Immature natural killer cell (primary cell): ENCODE results near the gene GJB6. TPM values are rescaled to one million over a fixed set of nuclear protein-coding genes. Genes with fewer than 3 reads are reported as not detected.
"Not testable (repeated sequence)": the region's sequence is repeated elsewhere in the genome, so short reads cannot be mapped to it uniquely, and the experiment has no call there.

Experiments
- DNase-seq, 3 donors: peaks; one replicate each; pipeline ENCODE4 v3.0.0; 2022; ENCODE audit warnings: mixed read lengths in 1 of 3
- H3K27ac Mint-ChIP-seq, 6 donors: one replicate each; pipeline ENCODE4 v1.8.0; 2020; ENCODE audit warnings: mixed read lengths in 6 of 6, mild to moderate bottlenecking in 5 of 6, inconsistent platforms in 4 of 6, moderate library complexity in 3 of 6
- H3K27me3 Mint-ChIP-seq, 3 donors: one replicate each; pipeline ENCODE4 v1.8.0; 2020 to 2021; ENCODE audit warnings: low read depth in 3 of 3, mild to moderate bottlenecking in 3 of 3, mixed read lengths in 3 of 3, moderate library complexity in 3 of 3, inconsistent platforms in 1 of 3
- H3K36me3 Mint-ChIP-seq, 3 donors: one replicate each; pipeline ENCODE4 v1.8.0; 2020; ENCODE audit warnings: mixed read lengths in 3 of 3, inconsistent platforms in 2 of 3, mild to moderate bottlenecking in 2 of 3
- H3K4me1 Mint-ChIP-seq, 2 donors: one replicate each; pipeline ENCODE4 v1.8.0; 2020; ENCODE audit warnings: inconsistent platforms in 2 of 2, mild to moderate bottlenecking in 2 of 2, mixed read lengths in 2 of 2, moderate library complexity in 1 of 2
- H3K4me3 Mint-ChIP-seq, 5 donors: one replicate each; pipeline ENCODE4 v1.8.0; 2020; ENCODE audit warnings: mild to moderate bottlenecking in 5 of 5, mixed read lengths in 5 of 5, inconsistent platforms in 3 of 5, moderate library complexity in 3 of 5
- H3K9me3 Mint-ChIP-seq, 6 donors: one replicate each; pipeline ENCODE4 v1.8.0; 2020; ENCODE audit warnings: mild to moderate bottlenecking in 6 of 6, mixed read lengths in 6 of 6, inconsistent platforms in 4 of 6, moderate library complexity in 3 of 6
- polyA plus RNA-seq, 3 donors: library from polyadenylated mRNA; unstranded; fragments of 300-500 nt; fragmentation: Illumina TruSeq; gene quantifications; one replicate each; pipeline ENCODE4 v1.2.3, GENCODE V29; 2021

The GJB6 gene
- not detected for polyA plus RNA-seq

GRCh38 chr13:20231839-20232555 is at the start of gene GJB6:
Gene GJB6, minus strand, starts transcription at chr13:20232319. Its CDS starts 8,839 bp downstream, at chr13:20223480.
- Mint-ChIP-seq H3K36me3 (no peaks in the 10 kb centered on the region), H3K9me3 (no peaks in the 10 kb centered on the region), H3K4me1 (peaks cover 8 to 12% of the 10 kb centered on the region in 2 donors), H3K4me3 (peak within 1 kb of the TSS; percentile 46 to 74 (median 60)), H3K27ac (no peak within 1 kb of the TSS), H3K27me3 (peaks cover 12 to 25% (median 16%) of the 10 kb centered on the region in 3 donors)
- DNase-seq = no peak

- H3K27ac Mint-ChIP-seq, H3K36me3 Mint-ChIP-seq, DNase-seq, H3K9me3 Mint-ChIP-seq, H3K4me3 Mint-ChIP-seq, H3K4me1 Mint-ChIP-seq, H3K27me3 Mint-ChIP-seq: not testable (repeated sequence)
Observed at GRCh38 chr13:20276901-20277300, 44.8 kb upstream of the GJB6 start.

GRCh38 chr13:20274466-20274865 is 42.3 kb upstream of the GJB6 start:
- Mint-ChIP-seq H3K4me3 (no peak overlapping the region), H3K27me3 (peaks cover 0 to 4% (median 0%) of the 10 kb centered on the region in 3 donors), H3K9me3 (no peaks in the 10 kb centered on the region), H3K4me1 (no peaks in the 10 kb centered on the region), H3K36me3 (no peaks in the 10 kb centered on the region), H3K27ac (no peak overlapping the region)
- DNase-seq = no peak

- H3K4me3 Mint-ChIP-seq = no peak overlapping the region
- H3K9me3 Mint-ChIP-seq = no peaks in the 10 kb centered on the region
- H3K27ac Mint-ChIP-seq = no peak overlapping the region
Observed at GRCh38 chr13:20272588-20273171, 40.6 kb upstream of the GJB6 start.

GRCh38 chr13:20272104-20272503 is 40.0 kb upstream of the GJB6 start:
- peaks cover 0 to 4% (median 0%) of the 10 kb centered on the region in 3 donors for H3K27me3 Mint-ChIP-seq
- H3K36me3 Mint-ChIP-seq = no peaks in the 10 kb centered on the region
- H3K4me1 Mint-ChIP-seq = no peaks in the 10 kb centered on the region
- DNase-seq = no peak
- H3K9me3 Mint-ChIP-seq = no peaks in the 10 kb centered on the region
- H3K4me3 Mint-ChIP-seq = no peak overlapping the region
- no peak overlapping the region for H3K27ac Mint-ChIP-seq

More at GRCh38 chr13:20272588-20273171, 40.6 kb upstream of the GJB6 start:
- DNase-seq = no peak
- Mint-ChIP-seq H3K4me1 (no peaks in the 10 kb centered on the region), H3K36me3 (no peaks in the 10 kb centered on the region), H3K27me3 (peaks cover 0 to 4% (median 0%) of the 10 kb centered on the region in 3 donors)

GRCh38 chr13:20271441-20271840 is 39.3 kb upstream of the GJB6 start:
- no peak overlapping the region for H3K27ac Mint-ChIP-seq
- no peak overlapping the region for H3K4me3 Mint-ChIP-seq
- no peak for DNase-seq
- H3K9me3 Mint-ChIP-seq = no peaks in the 10 kb centered on the region
- no peaks in the 10 kb centered on the region for H3K36me3 Mint-ChIP-seq
- H3K27me3 Mint-ChIP-seq = peaks cover 0 to 4% (median 0%) of the 10 kb centered on the region in 3 donors
- H3K4me1 Mint-ChIP-seq = no peaks in the 10 kb centered on the region

- DNase-seq = no peak
- no peaks in the 10 kb centered on the region for H3K4me1 Mint-ChIP-seq
- H3K27me3 Mint-ChIP-seq = peaks cover 0 to 4% (median 0%) of the 10 kb centered on the region in 3 donors
- H3K9me3 Mint-ChIP-seq = no peaks in the 10 kb centered on the region
- no peak overlapping the region for H3K4me3 Mint-ChIP-seq
- H3K27ac Mint-ChIP-seq = no peak overlapping the region
- H3K36me3 Mint-ChIP-seq = no peaks in the 10 kb centered on the region
Observed at GRCh38 chr13:20270163-20270865, 38.2 kb upstream of the GJB6 start.

- no peaks in the 10 kb centered on the region for H3K36me3 Mint-ChIP-seq
- no peak for DNase-seq
- H3K4me3 Mint-ChIP-seq = no peak overlapping the region
- peaks cover 0 to 2% (median 0%) of the 10 kb centered on the region in 3 donors for H3K27me3 Mint-ChIP-seq
- H3K4me1 Mint-ChIP-seq = no peaks in the 10 kb centered on the region
- H3K27ac Mint-ChIP-seq = no peak overlapping the region
- no peaks in the 10 kb centered on the region for H3K9me3 Mint-ChIP-seq
Observed at GRCh38 chr13:20264271-20265018, 32.3 kb upstream of the GJB6 start.

GRCh38 chr13:20263393-20264044 is 31.4 kb upstream of the GJB6 start:
- peaks cover 0 to 2% (median 0%) of the 10 kb centered on the region in 3 donors for H3K27me3 Mint-ChIP-seq
- no peaks in the 10 kb centered on the region for H3K4me1 Mint-ChIP-seq
- DNase-seq = no peak
- no peak overlapping the region for H3K27ac Mint-ChIP-seq
- peaks cover 0 to 1% (median 0%) of the 10 kb centered on the region in 6 donors for H3K9me3 Mint-ChIP-seq
- no peak overlapping the region for H3K4me3 Mint-ChIP-seq
- no peaks in the 10 kb centered on the region for H3K36me3 Mint-ChIP-seq

- DNase-seq = no peak
- Mint-ChIP-seq H3K4me1 (no peaks in the 10 kb centered on the region), H3K9me3 (peaks cover 0 to 3% (median 0%) of the 10 kb centered on the region in 6 donors), H3K27ac (no peak overlapping the region), H3K4me3 (no peak overlapping the region), H3K36me3 (no peaks in the 10 kb centered on the region), H3K27me3 (peaks cover 0 to 8% (median 0%) of the 10 kb centered on the region in 3 donors)
Observed at GRCh38 chr13:20258963-20259288, 26.8 kb upstream of the GJB6 start.

GRCh38 chr13:20258208-20258962 is 26.3 kb upstream of the GJB6 start:
- Mint-ChIP-seq H3K27ac (no peak overlapping the region), H3K9me3 (peaks cover 0 to 3% (median 0%) of the 10 kb centered on the region in 6 donors), H3K36me3 (no peaks in the 10 kb centered on the region), H3K27me3 (peaks cover 0 to 8% (median 0%) of the 10 kb centered on the region in 3 donors), H3K4me1 (no peaks in the 10 kb centered on the region), H3K4me3 (no peak overlapping the region)
- DNase-seq = no peak

GRCh38 chr13:20254076-20254475 is 22.0 kb upstream of the GJB6 start:
- no peaks in the 10 kb centered on the region for H3K4me1 Mint-ChIP-seq
- H3K4me3 Mint-ChIP-seq = no peak overlapping the region
- H3K27me3 Mint-ChIP-seq = peaks cover 0 to 6% (median 0%) of the 10 kb centered on the region in 3 donors
- no peak for DNase-seq
- no peak overlapping the region for H3K27ac Mint-ChIP-seq
- no peaks in the 10 kb centered on the region for H3K36me3 Mint-ChIP-seq
- H3K9me3 Mint-ChIP-seq = peaks cover 0 to 5% (median 0%) of the 10 kb centered on the region in 6 donors

GRCh38 chr13:20249913-20250312 is 17.8 kb upstream of the GJB6 start:
- Mint-ChIP-seq H3K36me3 (no peaks in the 10 kb centered on the region), H3K4me3 (no peak overlapping the region), H3K27me3 (peaks cover 0 to 3% (median 2%) of the 10 kb centered on the region in 3 donors), H3K4me1 (no peaks in the 10 kb centered on the region), H3K27ac (no peak overlapping the region), H3K9me3 (peaks cover 0 to 2% (median 0%) of the 10 kb centered on the region in 6 donors)
- DNase-seq = no peak
